Thyroid gland (tissue), 4 donors: ENCODE data around the gene CCR7. TPM values are rescaled to one million over a fixed set of nuclear protein-coding genes. Genes with fewer than 3 reads are reported as not detected.

Source experiments
- DNase-seq, 2 donors: peaks; one replicate each; pipeline ENCODE4 v3.0.0-alpha.2; 2019
- H3K27ac ChIP-seq, 3 donors: fragments of 200-600 bp; sonication (generic); 1 replicate in 2 of 3; 2 replicates in 1 of 3; pipeline ENCODE4 v1.5.1; 2016 to 2019; ENCODE audit warnings: mild to moderate bottlenecking in 1 of 3, moderate library complexity in 1 of 3
- H3K27me3 ChIP-seq: fragments of 200-600 bp; sonication (generic); one replicate; pipeline ENCODE4 v1.5.1; 2019
- H3K36me3 ChIP-seq, 2 donors: fragments of 200-600 bp; sonication (generic); one replicate each; pipeline ENCODE4 v1.5.1; 2016 to 2019
- H3K4me1 ChIP-seq, 2 donors: fragments of 200-600 bp; sonication (generic); one replicate each; pipeline ENCODE4 v1.5.1; 2017 to 2019
- H3K4me3 ChIP-seq, 3 donors: fragments of 200-600 bp; sonication (generic); replicated peaks in 1 of 3; 1 replicate in 2 of 3; 2 replicates in 1 of 3; pipeline ENCODE4 v1.5.1; 2016; ENCODE audit warnings: mild to moderate bottlenecking in 1 of 3
- H3K9me3 ChIP-seq: fragments of 200-600 bp; sonication (generic); one replicate; pipeline ENCODE4 v1.5.1; 2017
- CTCF ChIP-seq, 6 experiments: fragments of 200-600 bp in 3 of 6; fragments of 450-650 bp in 3 of 6; sonication (generic) in 3 of 6; IDR thresholded peaks; one replicate each; pipeline ENCODE4 v1.5.1; 2016 to 2019; ENCODE audit warnings: antibody characterized with exemption in 6 of 6, mild to moderate bottlenecking in 2 of 6, inconsistent platforms in 1 of 6, moderate library complexity in 1 of 6
- POLR2A ChIP-seq, 2 donors: fragments of 450-650 bp; IDR thresholded peaks; one replicate each; pipeline ENCODE4 v1.6.1; 2017; ENCODE audit warnings: antibody characterized with exemption in 2 of 2, mild to moderate bottlenecking in 2 of 2, moderate library complexity in 1 of 2
- WGBS, 2 donors: methylation state at CpG; one replicate each; pipeline ENCODE4 v1.1.5; 2017; 5-methylcytosine and 5-hydroxymethylcytosine counted together
- intact Hi-C: fragments of 100-400 bp; cut with DNase I; formaldehyde crosslinking; loops from one replicate; pipeline ENCODE4 v1.15.1; 2023
- total RNA-seq, 4 donors: library from RNA; depleted of rRNA; stranded (reverse); fragments of >200 nt; gene quantifications; one replicate each; pipeline ENCODE4 v1.2.3, GENCODE V29; 2016

CCR7 gene
- total RNA-seq, 4 donors from 2014 or later = 0.27 to 1.6 (median 0.93) TPM; not detected in 1

GRCh38 chr17:40535924-40536294 is 29.4 kb downstream of the CCR7 start:
- H3K4me1 ChIP-seq = peaks cover 61 to 99% of the 10 kb centered on the region in 2 donors
- H3K36me3 ChIP-seq = no peaks in the 10 kb centered on the region

GRCh38 chr17:40535438-40535837 is 29.8 kb downstream of the CCR7 start:
- peak overlapping the region; percentile 94 to 99 (median 99) for H3K27ac ChIP-seq
- TF ChIP-seq CTCF (IDR thresholded peaks at IDR 0.05) (no peak), POLR2A (IDR thresholded peaks at IDR 0.05) (no peak)
- WGBS, 2 donors = 40 to 60% methylated on average over 4 of the region's 4 CpGs
- H3K9me3 ChIP-seq = no peaks in the 10 kb centered on the region
- intact Hi-C loops = no loop called here
- no peaks in the 10 kb centered on the region for H3K27me3 ChIP-seq
- no peak for DNase-seq
- peaks cover 61 to 95% of the 10 kb centered on the region in 2 donors for H3K4me1 ChIP-seq
- H3K4me3 ChIP-seq = no peak overlapping the region
- no peaks in the 10 kb centered on the region for H3K36me3 ChIP-seq

More at GRCh38 chr17:40535924-40536294, 29.4 kb downstream of the CCR7 start:
- intact Hi-C loops = no loop called here
- Histone ChIP-seq H3K27me3 (no peaks in the 10 kb centered on the region), H3K27ac (peak overlapping the region; percentile 94 to 99 (median 99)), H3K9me3 (no peaks in the 10 kb centered on the region), H3K4me3 (no peak overlapping the region)
- 26 to 29% methylated on average over 3 of the region's 3 CpGs for WGBS, 2 donors
- DNase-seq = peak; percentile 95
- TF ChIP-seq CTCF (IDR thresholded peaks at IDR 0.05) (no peak), POLR2A (IDR thresholded peaks at IDR 0.05) (peak in 1 of 2 donors; percentile 65)

- H3K27ac ChIP-seq = peak overlapping the region; percentile 94 to 99 (median 99)
- no peaks in the 10 kb centered on the region for H3K27me3 ChIP-seq
- intact Hi-C loops = loop anchor here (5.0 kb wide), 2 partner anchors 57 to 92 kb away; partner anchors contain the start of gene IGFBP4
- 52 to 75% methylated on average over 11 of the region's 11 CpGs for WGBS, 2 donors
- TF ChIP-seq POLR2A (IDR thresholded peaks at IDR 0.05) = peak; percentile 8 to 68
- peak in 2 of 6 experiments; percentile 12 to 39 for TF ChIP-seq CTCF (IDR thresholded peaks at IDR 0.05)
- H3K36me3 ChIP-seq = no peaks in the 10 kb centered on the region
- H3K4me3 ChIP-seq = no peak overlapping the region
- DNase-seq = peak; percentile 95
- H3K4me1 ChIP-seq = peaks cover 61 to 87% of the 10 kb centered on the region in 2 donors
- no peaks in the 10 kb centered on the region for H3K9me3 ChIP-seq
Observed at GRCh38 chr17:40534371-40535189, 30.7 kb downstream of the CCR7 start.

- no peak overlapping the region for H3K4me3 ChIP-seq
- peak in 1 of 2 donors; percentile 6 for DNase-seq
- intact Hi-C loops = loop anchor here (2.0 to 5.0 kb wide), 3 partner anchors 27 to 92 kb away; partner anchors contain the start of gene IGFBP4
- H3K4me1 ChIP-seq = peaks cover 59 to 86% of the 10 kb centered on the region in 2 donors
- 58 to 64% methylated on average over 4 of the region's 4 CpGs for WGBS, 2 donors
- H3K27ac ChIP-seq = peak overlapping the region; percentile 86 to 99 (median 94)
- no peaks in the 10 kb centered on the region for H3K27me3 ChIP-seq
- no peaks in the 10 kb centered on the region for H3K36me3 ChIP-seq
- H3K9me3 ChIP-seq = no peaks in the 10 kb centered on the region
- TF ChIP-seq CTCF (IDR thresholded peaks at IDR 0.05) (no peak), POLR2A (IDR thresholded peaks at IDR 0.05) (no peak)
Observed at GRCh38 chr17:40533896-40534295, 31.4 kb downstream of the CCR7 start.
